ENCODE measurements around the gene DNAJB8. TPM values are rescaled to one million over a fixed set of nuclear protein-coding genes. Genes with fewer than 3 reads are reported as not detected.

The DNAJB8 gene
- total and polyA plus RNA-seq, 9 donors, result not detected

GRCh38 chr3:128489674-128489926, 22.9 kb upstream of the DNAJB8 start:
- DNase-seq, result no peak
- no peaks in the 10 kb centered on the region for H3K9me3 ChIP-seq (replicated peaks; ENCODE audit: control insufficient read depth, low read depth, low read length)
- H3K27me3 ChIP-seq (ENCODE audit: control insufficient read depth, insufficient read depth, low read length), result peaks cover 100% of the 10 kb centered on the region
- peak overlapping the region; percentile 38 for H3K4me3 ChIP-seq (ENCODE audit: low read length)
- H3K36me3 ChIP-seq (ENCODE audit: control insufficient read depth, insufficient read depth, low read length), result no peaks in the 10 kb centered on the region
- peaks cover 63% of the 10 kb centered on the region for H3K4me1 ChIP-seq (ENCODE audit: control insufficient read depth, insufficient read depth, low read length)
- H3K27ac ChIP-seq (ENCODE audit: low read length), result peak overlapping the region; percentile 51
- WGBS (ENCODE audit: insufficient coverage), result under 1% methylated on average over 26 of the region's 26 CpGs

GRCh38 chr3:128488991-128489673, 22.4 kb upstream of the DNAJB8 start:
- H3K36me3 ChIP-seq (ENCODE audit: control insufficient read depth, insufficient read depth, low read length), result no peaks in the 10 kb centered on the region
- peaks cover 100% of the 10 kb centered on the region for H3K27me3 ChIP-seq (ENCODE audit: control insufficient read depth, insufficient read depth, low read length)
- H3K4me1 ChIP-seq (ENCODE audit: control insufficient read depth, insufficient read depth, low read length), result peaks cover 63% of the 10 kb centered on the region
- H3K4me3 ChIP-seq (ENCODE audit: low read length), result peak overlapping the region; percentile 38
- DNase-seq, result peak; percentile 47
- H3K9me3 ChIP-seq (replicated peaks; ENCODE audit: control insufficient read depth, low read depth, low read length), result no peaks in the 10 kb centered on the region
- under 1% methylated on average over 67 of the region's 71 CpGs for WGBS (ENCODE audit: insufficient coverage)
- peak overlapping the region; percentile 51 for H3K27ac ChIP-seq (ENCODE audit: low read length)

GRCh38 chr3:128488636-128488990, 21.9 kb upstream of the DNAJB8 start:
- no peak for DNase-seq
- peak overlapping the region; percentile 26 for H3K4me3 ChIP-seq (ENCODE audit: low read length)
- WGBS (ENCODE audit: insufficient coverage), result 0% methylated on average over 14 of the region's 21 CpGs
- peak overlapping the region; percentile 29 for H3K27ac ChIP-seq (ENCODE audit: low read length)
- H3K27me3 ChIP-seq (ENCODE audit: control insufficient read depth, insufficient read depth, low read length), result peaks cover 100% of the 10 kb centered on the region
- H3K9me3 ChIP-seq (replicated peaks; ENCODE audit: control insufficient read depth, low read depth, low read length), result no peaks in the 10 kb centered on the region
- no peaks in the 10 kb centered on the region for H3K36me3 ChIP-seq (ENCODE audit: control insufficient read depth, insufficient read depth, low read length)
- H3K4me1 ChIP-seq (ENCODE audit: control insufficient read depth, insufficient read depth, low read length), result peaks cover 63% of the 10 kb centered on the region

- peaks cover 100% of the 10 kb centered on the region for H3K27me3 ChIP-seq (ENCODE audit: control insufficient read depth, insufficient read depth, low read length)
- H3K9me3 ChIP-seq (replicated peaks; ENCODE audit: control insufficient read depth, low read depth, low read length), result no peaks in the 10 kb centered on the region
- peak overlapping the region; percentile 50 for H3K4me3 ChIP-seq (ENCODE audit: low read length)
- peaks cover 65% of the 10 kb centered on the region for H3K4me1 ChIP-seq (ENCODE audit: control insufficient read depth, insufficient read depth, low read length)
- WGBS (ENCODE audit: insufficient coverage), result under 1% methylated on average over 57 of the region's 68 CpGs
- peak overlapping the region; percentile 29 for H3K27ac ChIP-seq (ENCODE audit: low read length)
- H3K36me3 ChIP-seq (ENCODE audit: control insufficient read depth, insufficient read depth, low read length), result no peaks in the 10 kb centered on the region
- DNase-seq, result peak; percentile 90
These were observed 21.3 kb upstream of the DNAJB8 start for GRCh38 chr3:128487813-128488635.

- no peak overlapping the region for H3K27ac ChIP-seq (ENCODE audit: low read length)
- no peaks in the 10 kb centered on the region for H3K9me3 ChIP-seq (replicated peaks; ENCODE audit: control insufficient read depth, low read depth, low read length)
- no peaks in the 10 kb centered on the region for H3K36me3 ChIP-seq (ENCODE audit: control insufficient read depth, insufficient read depth, low read length)
- WGBS (ENCODE audit: insufficient coverage), result 0% methylated on average over 11 of the region's 18 CpGs
- peaks cover 67% of the 10 kb centered on the region for H3K4me1 ChIP-seq (ENCODE audit: control insufficient read depth, insufficient read depth, low read length)
- H3K27me3 ChIP-seq (ENCODE audit: control insufficient read depth, insufficient read depth, low read length), result peaks cover 100% of the 10 kb centered on the region
- H3K4me3 ChIP-seq (ENCODE audit: low read length), result peak overlapping the region; percentile 50
- DNase-seq, result no peak
These were observed 20.8 kb upstream of the DNAJB8 start for GRCh38 chr3:128487538-128487812.

GRCh38 chr3:128486681-128487537, 20.2 kb upstream of the DNAJB8 start:
- H3K36me3 ChIP-seq (ENCODE audit: control insufficient read depth, insufficient read depth, low read length), result no peaks in the 10 kb centered on the region
- peak overlapping the region; percentile 50 for H3K4me3 ChIP-seq (ENCODE audit: low read length)
- no peaks in the 10 kb centered on the region for H3K9me3 ChIP-seq (replicated peaks; ENCODE audit: control insufficient read depth, low read depth, low read length)
- H3K27ac ChIP-seq (ENCODE audit: low read length), result no peak overlapping the region
- H3K4me1 ChIP-seq (ENCODE audit: control insufficient read depth, insufficient read depth, low read length), result peaks cover 62% of the 10 kb centered on the region
- peaks cover 100% of the 10 kb centered on the region for H3K27me3 ChIP-seq (ENCODE audit: control insufficient read depth, insufficient read depth, low read length)
- no peak for DNase-seq
- under 1% methylated on average over 69 of the region's 75 CpGs for WGBS (ENCODE audit: insufficient coverage)

- Histone ChIP-seq H3K4me1 (ENCODE audit: control insufficient read depth, insufficient read depth, low read length) (peaks cover 62% of the 10 kb centered on the region), H3K27ac (ENCODE audit: low read length) (no peak overlapping the region), H3K9me3 (replicated peaks; ENCODE audit: control insufficient read depth, low read depth, low read length) (no peaks in the 10 kb centered on the region), H3K27me3 (ENCODE audit: control insufficient read depth, insufficient read depth, low read length) (peaks cover 100% of the 10 kb centered on the region), H3K4me3 (ENCODE audit: low read length) (peak overlapping the region; percentile 50), H3K36me3 (ENCODE audit: control insufficient read depth, insufficient read depth, low read length) (no peaks in the 10 kb centered on the region)
- 9% methylated on average over 8 of the region's 14 CpGs for WGBS (ENCODE audit: insufficient coverage)
- no peak for DNase-seq
These were observed 19.5 kb upstream of the DNAJB8 start for GRCh38 chr3:128486205-128486628.

- H3K27me3 ChIP-seq (ENCODE audit: control insufficient read depth, insufficient read depth, low read length), result peaks cover 100% of the 10 kb centered on the region
- no peak overlapping the region for H3K4me3 ChIP-seq (ENCODE audit: low read length)
- DNase-seq, result no peak
- 51% methylated on average over 7 of the region's 29 CpGs for WGBS (ENCODE audit: insufficient coverage)
- no peaks in the 10 kb centered on the region for H3K36me3 ChIP-seq (ENCODE audit: control insufficient read depth, insufficient read depth, low read length)
- peaks cover 66% of the 10 kb centered on the region for H3K4me1 ChIP-seq (ENCODE audit: control insufficient read depth, insufficient read depth, low read length)
- no peaks in the 10 kb centered on the region for H3K9me3 ChIP-seq (replicated peaks; ENCODE audit: control insufficient read depth, low read depth, low read length)
- no peak overlapping the region for H3K27ac ChIP-seq (ENCODE audit: low read length)
These were observed 18.9 kb upstream of the DNAJB8 start for GRCh38 chr3:128485282-128486204.

GRCh38 chr3:128484404-128485281, 18.0 kb upstream of the DNAJB8 start:
- 30% methylated on average over 8 of the region's 16 CpGs for WGBS (ENCODE audit: insufficient coverage)
- Histone ChIP-seq H3K4me1 (ENCODE audit: control insufficient read depth, insufficient read depth, low read length) (peaks cover 57% of the 10 kb centered on the region), H3K27ac (ENCODE audit: low read length) (peak overlapping the region; percentile 77), H3K4me3 (ENCODE audit: low read length) (no peak overlapping the region), H3K9me3 (replicated peaks; ENCODE audit: control insufficient read depth, low read depth, low read length) (no peaks in the 10 kb centered on the region), H3K36me3 (ENCODE audit: control insufficient read depth, insufficient read depth, low read length) (no peaks in the 10 kb centered on the region), H3K27me3 (ENCODE audit: control insufficient read depth, insufficient read depth, low read length) (peaks cover 100% of the 10 kb centered on the region)
- no peak for DNase-seq
